GM18502 (cell line): ENCODE measurements around the gene FARP2.

ENCODE experiments used
- ATAC-seq: cut with Tn5 transposase; IDR thresholded peaks from one replicate; pipeline ENCODE4 v1.9.1; 2021; ENCODE audit warnings: mild to moderate bottlenecking; ENCODE audit not compliant: unreplicated experiment, poor library complexity

FARP2 gene

GRCh38 chr2:241479026-241479898, 123.2 kb downstream of the FARP2 start:
- no peak for ATAC-seq

GRCh38 chr2:241481687-241482086, 125.6 kb downstream of the FARP2 start:
- ATAC-seq: no peak

- no peak for ATAC-seq
Observed at GRCh38 chr2:241482126-241482955, 126.3 kb downstream of the FARP2 start.

GRCh38 chr2:241483305-241483704, 127.2 kb downstream of the FARP2 start:
- ATAC-seq: no peak

- no peak for ATAC-seq
Observed at GRCh38 chr2:241485172-241485911, 129.3 kb downstream of the FARP2 start.

GRCh38 chr2:241489088-241489487, 133.0 kb downstream of the FARP2 start:
- ATAC-seq: no peak

GRCh38 chr2:241489733-241490680, 133.9 kb downstream of the FARP2 start:
- no peak for ATAC-seq

GRCh38 chr2:241490825-241491506, 134.9 kb downstream of the FARP2 start:
- no peak for ATAC-seq

- no peak for ATAC-seq
Observed at GRCh38 chr2:241491549-241492173, 135.6 kb downstream of the FARP2 start.

GRCh38 chr2:241492174-241492565, 136.1 kb downstream of the FARP2 start:
- ATAC-seq: no peak

- ATAC-seq: no peak
Observed at GRCh38 chr2:241493092-241493491, 137.0 kb downstream of the FARP2 start.

GRCh38 chr2:241494311-241494908, 138.3 kb downstream of the FARP2 start:
- no peak for ATAC-seq

GRCh38 chr2:241495172-241496002, 139.3 kb downstream of the FARP2 start:
- no peak for ATAC-seq

- ATAC-seq: no peak
Observed at GRCh38 chr2:241496003-241496707, 140.1 kb downstream of the FARP2 start.

- no peak for ATAC-seq
Observed at GRCh38 chr2:241496904-241497877, 141.1 kb downstream of the FARP2 start.
